ENCODE measurements around the gene PRKCG.

Gene PRKCG

GRCh38 chr19:53906211-53907192 lies 24.5 kb downstream of the PRKCG start:
- Histone ChIP-seq H3K4me1 (ENCODE audit: insufficient read depth, low read length) (no peaks in the 10 kb centered on the region), H3K79me2 (ENCODE audit: insufficient read depth, low read length) (no peaks in the 10 kb centered on the region), H3K36me3 (ENCODE audit: insufficient read depth, low read length) (no peaks in the 10 kb centered on the region), H4K20me1 (ENCODE audit: insufficient read depth, low read length) (no peaks in the 10 kb centered on the region), H3K27ac (ENCODE audit: low read length) (no peak overlapping the region), H3K4me3 (ENCODE audit: low read depth in 1 of 2, low read length in 2 of 2) (no peak overlapping the region), H3K27me3 (ENCODE audit: insufficient read depth, low read length, poor library complexity) (no peaks in the 10 kb centered on the region), H2AFZ (ENCODE audit: low read depth, low read length) (no peak overlapping the region), H3K9ac (ENCODE audit: low read depth, low read length) (no peak overlapping the region), H3K4me2 (ENCODE audit: insufficient read depth, low read length) (no peak overlapping the region), H3K9me3 (ENCODE audit: insufficient read depth, low read length, severe bottlenecking) (no peaks in the 10 kb centered on the region)
- peak; percentile 26 for DNase-seq
- peak; percentile 42; the same call in 1 of the 3 replicates for ATAC-seq (ENCODE audit: insufficient read depth, low read depth)
- TF ChIP-seq CTCF (IDR thresholded peaks at IDR 0.05; ENCODE audit: borderline replicate concordance, extremely low read depth, low read length, poor library complexity, severe bottlenecking) (peak; percentile 69), EZH2 (IDR thresholded peaks at IDR 0.05; ENCODE audit: borderline replicate concordance, low read depth, low read length, severe bottlenecking) (no peak)

- Histone ChIP-seq H2AFZ (ENCODE audit: low read depth, low read length) (no peak overlapping the region), H3K4me2 (ENCODE audit: insufficient read depth, low read length) (no peak overlapping the region), H3K4me1 (ENCODE audit: insufficient read depth, low read length) (no peaks in the 10 kb centered on the region), H3K79me2 (ENCODE audit: insufficient read depth, low read length) (no peaks in the 10 kb centered on the region), H3K36me3 (ENCODE audit: insufficient read depth, low read length) (no peaks in the 10 kb centered on the region), H3K27ac (ENCODE audit: low read length) (no peak overlapping the region), H3K9me3 (ENCODE audit: insufficient read depth, low read length, severe bottlenecking) (no peaks in the 10 kb centered on the region), H4K20me1 (ENCODE audit: insufficient read depth, low read length) (no peaks in the 10 kb centered on the region), H3K27me3 (ENCODE audit: insufficient read depth, low read length, poor library complexity) (no peaks in the 10 kb centered on the region), H3K9ac (ENCODE audit: low read depth, low read length) (no peak overlapping the region), H3K4me3 (ENCODE audit: low read depth in 1 of 2, low read length in 2 of 2) (no peak overlapping the region)
- no peak for ATAC-seq (ENCODE audit: insufficient read depth, low read depth)
- DNase-seq: no peak
- TF ChIP-seq CTCF (IDR thresholded peaks at IDR 0.05; ENCODE audit: borderline replicate concordance, extremely low read depth, low read length, poor library complexity, severe bottlenecking): no peak
- TF ChIP-seq EZH2 (IDR thresholded peaks at IDR 0.05; ENCODE audit: borderline replicate concordance, low read depth, low read length, severe bottlenecking): no peak
Observed at GRCh38 chr19:53907193-53907581, 25.2 kb downstream of the PRKCG start.

GRCh38 chr19:53907690-53908089 lies 25.7 kb downstream of the PRKCG start:
- TF ChIP-seq EZH2 (IDR thresholded peaks at IDR 0.05; ENCODE audit: borderline replicate concordance, low read depth, low read length, severe bottlenecking): no peak
- no peak for TF ChIP-seq CTCF (IDR thresholded peaks at IDR 0.05; ENCODE audit: borderline replicate concordance, extremely low read depth, low read length, poor library complexity, severe bottlenecking)
- DNase-seq (no peak), ATAC-seq (ENCODE audit: insufficient read depth, low read depth) (no peak)
- H3K9ac ChIP-seq (ENCODE audit: low read depth, low read length): no peak overlapping the region
- H3K4me1 ChIP-seq (ENCODE audit: insufficient read depth, low read length): no peaks in the 10 kb centered on the region
- no peaks in the 10 kb centered on the region for H4K20me1 ChIP-seq (ENCODE audit: insufficient read depth, low read length)
- no peaks in the 10 kb centered on the region for H3K27me3 ChIP-seq (ENCODE audit: insufficient read depth, low read length, poor library complexity)
- no peak overlapping the region for H3K4me3 ChIP-seq (ENCODE audit: low read depth in 1 of 2, low read length in 2 of 2)
- H3K27ac ChIP-seq (ENCODE audit: low read length): no peak overlapping the region
- H3K4me2 ChIP-seq (ENCODE audit: insufficient read depth, low read length): no peak overlapping the region
- H3K79me2 ChIP-seq (ENCODE audit: insufficient read depth, low read length): no peaks in the 10 kb centered on the region
- H3K9me3 ChIP-seq (ENCODE audit: insufficient read depth, low read length, severe bottlenecking): no peaks in the 10 kb centered on the region
- no peaks in the 10 kb centered on the region for H3K36me3 ChIP-seq (ENCODE audit: insufficient read depth, low read length)
- no peak overlapping the region for H2AFZ ChIP-seq (ENCODE audit: low read depth, low read length)
